HepG2 (cell line): ENCODE results near the gene PHRF1. TPM values are rescaled to one million over a fixed set of nuclear protein-coding genes. Genes with fewer than 3 reads are reported as not detected.

Experiments used
- ARNTL ChIP-seq: sonication (generic); formaldehyde crosslinking; IDR thresholded peaks from 2 replicates; pipeline ENCODE4 v1.4.0; 2020; ENCODE audit warnings: mild to moderate bottlenecking, missing genetic modification reagents
- EP300 ChIP-seq, 3 experiments: sonication (generic) in 1 of 3; formaldehyde crosslinking in 1 of 3; IDR thresholded peaks; 2 replicates each; pipeline versions ENCODE4 v1.5.1 to v1.6.1; 2011 to 2020; ENCODE audit warnings: low read depth in 2 of 3, low read length in 2 of 3, borderline replicate concordance in 1 of 3, improper control_type of control experiment in 1 of 3, mild to moderate bottlenecking in 1 of 3, missing genetic modification reagents in 1 of 3, moderate library complexity in 1 of 3
- ETV5 ChIP-seq: IDR thresholded peaks from 2 replicates; pipeline ENCODE4 v1.6.1; 2018; ENCODE audit warnings: missing biosample characterization, missing genetic modification reagents, inconsistent platforms, borderline replicate concordance
- FOXJ3 ChIP-seq: sonication (generic); formaldehyde crosslinking; IDR thresholded peaks from 2 replicates; pipeline ENCODE4 v1.4.0; 2020; ENCODE audit warnings: missing genetic modification reagents, mild to moderate bottlenecking, borderline replicate concordance
- HNF4G ChIP-seq, 2 experiments: sonication (generic) in 1 of 2; formaldehyde crosslinking in 1 of 2; IDR thresholded peaks; 2 replicates each; pipeline versions ENCODE4 v1.4.0 to v1.6.1; 2011 to 2020; ENCODE audit warnings: borderline replicate concordance in 2 of 2, low read depth in 2 of 2, mild to moderate bottlenecking in 2 of 2, low read length in 1 of 2, missing genetic modification reagents in 1 of 2, moderate library complexity in 1 of 2
- KLF13 ChIP-seq: sonication (generic); formaldehyde crosslinking; IDR thresholded peaks from 2 replicates; pipeline ENCODE4 v1.4.0; 2020; ENCODE audit warnings: mild to moderate bottlenecking, missing genetic modification reagents
- MEIS2 ChIP-seq: sonication (generic); formaldehyde crosslinking; IDR thresholded peaks from 2 replicates; pipeline ENCODE4 v1.9.0; 2021; ENCODE audit warnings: mild to moderate bottlenecking, missing genetic modification reagents
- NCOR1 ChIP-seq: fragments of 200-600 bp; sonication (generic); IDR thresholded peaks from 2 replicates; pipeline ENCODE4 v1.7.0; 2017; ENCODE audit warnings: antibody characterized with exemption, low read length, borderline replicate concordance
- PHF20 ChIP-seq: sonication (generic); formaldehyde crosslinking; IDR thresholded peaks from 2 replicates; pipeline ENCODE4 v1.5.0; 2020; ENCODE audit warnings: mild to moderate bottlenecking, missing genetic modification reagents
- PITX1 ChIP-seq: sonication (generic); formaldehyde crosslinking; IDR thresholded peaks from 2 replicates; pipeline ENCODE4 v1.5.1; 2020; ENCODE audit warnings: mild to moderate bottlenecking, missing genetic modification reagents
- PRMT3 ChIP-seq: sonication (generic); formaldehyde crosslinking; IDR thresholded peaks from 2 replicates; pipeline ENCODE4 v1.8.1; 2022; ENCODE audit warnings: low read depth, mild to moderate bottlenecking, moderate library complexity, missing genetic modification reagents, borderline replicate concordance
- TCF7 ChIP-seq: sonication (generic); IDR thresholded peaks from 2 replicates; pipeline ENCODE4 v1.6.1; 2016; ENCODE audit warnings: antibody characterized with exemption, low read depth
- ZKSCAN8 ChIP-seq: IDR thresholded peaks from 2 replicates; pipeline ENCODE4 v1.6.1; 2016; ENCODE audit warnings: borderline replicate concordance, missing genetic modification reagents, missing compliant biosample characterization
- ZNF143 ChIP-seq: sonication (generic); formaldehyde crosslinking; IDR thresholded peaks from 2 replicates; pipeline ENCODE4 v1.4.0; 2020; ENCODE audit warnings: missing genetic modification reagents
- ZNF318 ChIP-seq: sonication (generic); formaldehyde crosslinking; IDR thresholded peaks from 2 replicates; pipeline ENCODE4 v1.4.0; 2020; ENCODE audit warnings: mild to moderate bottlenecking, missing genetic modification reagents
- ZNF543 ChIP-seq: sonication (generic); formaldehyde crosslinking; IDR thresholded peaks from 2 replicates; pipeline ENCODE4 v1.4.0; 2020; ENCODE audit warnings: mild to moderate bottlenecking, missing genetic modification reagents
- ZSCAN22 ChIP-seq: sonication (generic); formaldehyde crosslinking; IDR thresholded peaks from 2 replicates; pipeline ENCODE4 v1.4.0; 2020; ENCODE audit warnings: mild to moderate bottlenecking, missing genetic modification reagents
- ZSCAN25 ChIP-seq: sonication (generic); formaldehyde crosslinking; IDR thresholded peaks from 2 replicates; pipeline ENCODE4 v1.8.0; 2022; ENCODE audit warnings: mild to moderate bottlenecking, missing genetic modification reagents
- polyA plus RNA-seq, 8 experiments: library from polyadenylated mRNA; depleted of rRNA in 3 of 8; stranded (reverse) in 7 of 8; unstranded in 1 of 8; fragments of >200 nt; fragmentation: Illumina TruSeq in 4 of 8; extraction: Trizol in 4 of 8; gene quantifications; 2 replicates each; pipeline versions ENCODE4 v1.2.1 to v1.2.3, GENCODE V29; 2011 to 2016; ENCODE audit warnings: low read depth in 4 of 8, missing spikeins in 1 of 8, mixed read lengths in 1 of 8; ENCODE audit not compliant: insufficient read depth in 1 of 8
- total RNA-seq, 5 experiments: library from RNA; depleted of rRNA; stranded (reverse); fragments of >200 nt; fragmentation: Illumina TruSeq; extraction: Trizol; gene quantifications; 2 replicates each; pipeline ENCODE4 v1.2.3, GENCODE V29; 2016; ENCODE audit warnings: low read depth in 1 of 5
- TF ChIP-seq, protein P1 (sequence below): IDR thresholded peaks from 2 replicates; pipeline ENCODE4 v1.6.1; 2016; ENCODE audit warnings: low read depth, control low read depth

The PHRF1 gene
- total and polyA plus RNA-seq, 2 of the 13 experiments (the other 11 are each of a cell fraction or from before 2014, with no cell fraction given) = 8.2 to 16.7 TPM

DNA sequence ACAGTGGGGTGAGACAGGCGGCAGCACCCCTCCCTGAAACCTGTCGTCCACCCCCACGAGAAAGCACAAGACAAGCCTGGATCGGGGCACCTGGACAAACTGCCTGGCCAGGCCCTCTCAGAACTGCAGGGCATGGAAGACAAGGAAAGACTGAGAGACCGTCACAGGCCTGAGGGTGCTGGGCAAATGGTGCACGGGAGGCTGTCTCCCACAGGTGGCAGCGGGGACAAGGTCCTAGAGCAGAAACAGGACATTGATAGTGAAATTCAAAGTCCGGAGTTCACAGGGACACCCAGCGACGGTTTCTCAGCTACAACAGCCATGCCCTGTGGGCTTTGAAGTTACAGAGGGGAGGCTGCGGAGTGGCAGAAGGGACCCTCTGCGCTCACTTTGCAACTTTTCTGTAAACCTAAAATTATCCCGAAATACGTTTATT, 81.4 kb downstream of the PHRF1 start (continued):
- TF ChIP-seq EP300 (IDR thresholded peaks at IDR 0.05; ENCODE audit: low read depth in 2 of 2, low read length in 2 of 2) = peak in 1 of 2 experiments; percentile 43; a peak in 1 of 4 replicates
- TF ChIP-seq EP300 (CRISPR knock-in tag; IDR thresholded peaks at IDR 0.05; ENCODE audit: borderline replicate concordance) = no peak
- no peak for TF ChIP-seq ZKSCAN8 (CRISPR knock-in tag)
- no peak for TF ChIP-seq ZSCAN22 (CRISPR knock-in tag)
- TF ChIP-seq ARNTL = no peak
- no peak for TF ChIP-seq ZNF143
- no peak for TF ChIP-seq ZNF318
- no peak for TF ChIP-seq PHF20 (CRISPR knock-in tag)
- no peak for TF ChIP-seq FOXJ3 (CRISPR knock-in tag)
- peak; percentile 29; the same call in 1 of the 2 replicates for TF ChIP-seq TCF7
- no peak for TF ChIP-seq ZNF543
- no peak for TF ChIP-seq PITX1 (CRISPR knock-in tag)
- peak; percentile 91 for TF ChIP-seq NCOR1
- no peak for TF ChIP-seq MEIS2 (CRISPR knock-in tag)
- peak; percentile 86 for TF ChIP-seq ZSCAN25 (CRISPR knock-in tag)
- TF ChIP-seq ETV5 (CRISPR knock-in tag) = no peak; the same call in 1 of the 2 replicates
- TF ChIP-seq KLF13 (CRISPR knock-in tag) = no peak
- TF ChIP-seq, protein P1, sequence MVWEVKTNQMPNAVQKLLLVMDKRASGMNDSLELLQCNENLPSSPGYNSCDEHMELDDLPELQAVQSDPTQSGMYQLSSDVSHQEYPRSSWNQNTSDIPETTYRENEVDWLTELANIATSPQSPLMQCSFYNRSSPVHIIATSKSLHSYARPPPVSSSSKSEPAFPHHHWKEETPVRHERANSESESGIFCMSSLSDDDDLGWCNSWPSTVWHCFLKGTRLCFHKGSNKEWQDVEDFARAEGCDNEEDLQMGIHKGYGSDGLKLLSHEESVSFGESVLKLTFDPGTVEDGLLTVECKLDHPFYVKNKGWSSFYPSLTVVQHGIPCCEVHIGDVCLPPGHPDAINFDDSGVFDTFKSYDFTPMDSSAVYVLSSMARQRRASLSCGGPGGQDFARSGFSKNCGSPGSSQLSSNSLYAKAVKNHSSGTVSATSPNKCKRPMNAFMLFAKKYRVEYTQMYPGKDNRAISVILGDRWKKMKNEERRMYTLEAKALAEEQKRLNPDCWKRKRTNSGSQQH (CRISPR knock-in tag) = no peak
- peak; percentile 94 for TF ChIP-seq HNF4G (IDR thresholded peaks at IDR 0.05; ENCODE audit: borderline replicate concordance, low read depth, low read length)
- peak; percentile 83 for TF ChIP-seq HNF4G (CRISPR knock-in tag; IDR thresholded peaks at IDR 0.05; ENCODE audit: borderline replicate concordance, low read depth)
- no peak for TF ChIP-seq PRMT3
